GM21717 (cell line): Measurements from ENCODE around the gene IGLL5.
A peak's percentile ranks its signal among the peaks of the same experiment; 100 is the strongest.

Source experiments
- ATAC-seq: cut with Tn5 transposase; IDR thresholded peaks from one replicate; pipeline ENCODE4 v1.9.1; 2021; ENCODE audit warnings: mild to moderate bottlenecking, moderate library complexity; ENCODE audit not compliant: unreplicated experiment

Gene IGLL5

GRCh38 chr22:22925146-22925804 is 37.7 kb downstream of the IGLL5 start:
- no peak for ATAC-seq

GRCh38 chr22:22925805-22926369 is 38.3 kb downstream of the IGLL5 start:
- no peak for ATAC-seq

- no peak for ATAC-seq
Observed at GRCh38 chr22:22926370-22927195, 39.0 kb downstream of the IGLL5 start.

GRCh38 chr22:22927196-22927887 is 39.7 kb downstream of the IGLL5 start:
- no peak for ATAC-seq

GRCh38 chr22:22927888-22928665 is 40.5 kb downstream of the IGLL5 start:
- no peak for ATAC-seq

- ATAC-seq = peak; percentile 75
Observed at GRCh38 chr22:22928666-22929380, 41.2 kb downstream of the IGLL5 start.

GRCh38 chr22:22929381-22930221 is 42.0 kb downstream of the IGLL5 start:
- no peak for ATAC-seq

GRCh38 chr22:22930222-22930497 is 42.5 kb downstream of the IGLL5 start:
- no peak for ATAC-seq

- ATAC-seq = no peak
Observed at GRCh38 chr22:22930571-22931556, 43.2 kb downstream of the IGLL5 start.

- no peak for ATAC-seq
Observed at GRCh38 chr22:22931557-22932270, 44.1 kb downstream of the IGLL5 start.

- no peak for ATAC-seq
Observed at GRCh38 chr22:22932512-22932941, 44.9 kb downstream of the IGLL5 start.

GRCh38 chr22:22933100-22933806 is 45.6 kb downstream of the IGLL5 start:
- ATAC-seq = no peak

GRCh38 chr22:22933807-22934542 is 46.4 kb downstream of the IGLL5 start:
- ATAC-seq = no peak

GRCh38 chr22:22934543-22935055 is 47.0 kb downstream of the IGLL5 start:
- peak; percentile 1 for ATAC-seq

- peak; percentile 18 for ATAC-seq
Observed at GRCh38 chr22:22935056-22935545, 47.5 kb downstream of the IGLL5 start.
